Loucy (cell line): ENCODE measurements around the gene PTH2.

Experiments used
- H2AFZ ChIP-seq: fragments of 200-600 bp; sonication (generic); 2 replicates; pipeline ENCODE4 v1.6.0; 2016; ENCODE audit warnings: antibody characterized with exemption, mild to moderate bottlenecking, low read length, moderate library complexity
- H3F3A ChIP-seq: fragments of 200-600 bp; 2 replicates; pipeline ENCODE4 v1.6.0; 2016; ENCODE audit warnings: antibody characterized with exemption, low read depth, mild to moderate bottlenecking
- H3K27me3 ChIP-seq: fragments of 200-600 bp; sonication (generic); 2 replicates; pipeline ENCODE4 v1.6.1; 2014; ENCODE audit warnings: low read length, mild to moderate bottlenecking; ENCODE audit not compliant: insufficient read depth, poor library complexity, severe bottlenecking
- H3K36me3 ChIP-seq: fragments of 200-600 bp; sonication (generic); 2 replicates; pipeline ENCODE4 v1.6.1; 2016; ENCODE audit warnings: low read length; ENCODE audit not compliant: insufficient read depth
- H3K4me1 ChIP-seq: fragments of 200-600 bp; sonication (generic); 2 replicates; pipeline ENCODE4 v1.5.1; 2014; ENCODE audit warnings: low read length, mild to moderate bottlenecking; ENCODE audit not compliant: insufficient read depth, poor library complexity, severe bottlenecking
- H3K4me2 ChIP-seq: fragments of 200-600 bp; sonication (generic); 2 replicates; pipeline ENCODE4 v1.6.0; 2014; ENCODE audit warnings: antibody characterized with exemption, low read length, low read depth, mild to moderate bottlenecking; ENCODE audit not compliant: poor library complexity, severe bottlenecking
- H3K4me3 ChIP-seq: fragments of 200-600 bp; sonication (generic); 2 replicates; pipeline ENCODE4 v1.5.1; 2014; ENCODE audit warnings: low read length, mild to moderate bottlenecking, mixed read lengths; ENCODE audit not compliant: poor library complexity, severe bottlenecking
- H3K79me2 ChIP-seq: fragments of 200-600 bp; sonication (generic); 2 replicates; pipeline ENCODE4 v1.6.1; 2014; ENCODE audit warnings: low read length; ENCODE audit not compliant: insufficient read depth
- H3K9ac ChIP-seq: fragments of 200-600 bp; sonication (generic); 2 replicates; pipeline ENCODE4 v1.6.0; 2014; ENCODE audit warnings: mild to moderate bottlenecking, low read depth, low read length, moderate library complexity; ENCODE audit not compliant: poor library complexity, severe bottlenecking
- H3K9me2 ChIP-seq: fragments of 200-600 bp; sonication (generic); replicated peaks from 2 replicates; pipeline ENCODE4 v1.6.1; 2016; ENCODE audit warnings: low read depth, low read length, mixed read lengths
- H3K9me3 ChIP-seq: fragments of 200-600 bp; sonication (generic); 2 replicates; pipeline ENCODE4 v1.6.1; 2014; ENCODE audit warnings: mild to moderate bottlenecking, antibody characterized with exemption, low read length, low read depth; ENCODE audit not compliant: insufficient read depth
- H4K20me1 ChIP-seq: fragments of 200-600 bp; sonication (generic); 2 replicates; pipeline ENCODE4 v1.6.0; 2014; ENCODE audit warnings: antibody characterized with exemption, low read length, mild to moderate bottlenecking; ENCODE audit not compliant: insufficient read depth, poor library complexity, severe bottlenecking
- EZH2phosphoT487 ChIP-seq: fragments of 200-600 bp; IDR thresholded peaks from 2 replicates; pipeline ENCODE4 v1.6.1; 2018; ENCODE audit warnings: antibody characterized with exemption, mild to moderate bottlenecking, moderate library complexity, borderline replicate concordance
- TF ChIP-seq, protein P1 (sequence below): fragments of 200-600 bp; sonication (generic); conservative IDR thresholded peaks from 2 replicates; pipeline ENCODE4 v1.5.1; 2014; ENCODE audit warnings: mild to moderate bottlenecking, antibody characterized with exemption, low read length

PTH2 gene

DNA sequence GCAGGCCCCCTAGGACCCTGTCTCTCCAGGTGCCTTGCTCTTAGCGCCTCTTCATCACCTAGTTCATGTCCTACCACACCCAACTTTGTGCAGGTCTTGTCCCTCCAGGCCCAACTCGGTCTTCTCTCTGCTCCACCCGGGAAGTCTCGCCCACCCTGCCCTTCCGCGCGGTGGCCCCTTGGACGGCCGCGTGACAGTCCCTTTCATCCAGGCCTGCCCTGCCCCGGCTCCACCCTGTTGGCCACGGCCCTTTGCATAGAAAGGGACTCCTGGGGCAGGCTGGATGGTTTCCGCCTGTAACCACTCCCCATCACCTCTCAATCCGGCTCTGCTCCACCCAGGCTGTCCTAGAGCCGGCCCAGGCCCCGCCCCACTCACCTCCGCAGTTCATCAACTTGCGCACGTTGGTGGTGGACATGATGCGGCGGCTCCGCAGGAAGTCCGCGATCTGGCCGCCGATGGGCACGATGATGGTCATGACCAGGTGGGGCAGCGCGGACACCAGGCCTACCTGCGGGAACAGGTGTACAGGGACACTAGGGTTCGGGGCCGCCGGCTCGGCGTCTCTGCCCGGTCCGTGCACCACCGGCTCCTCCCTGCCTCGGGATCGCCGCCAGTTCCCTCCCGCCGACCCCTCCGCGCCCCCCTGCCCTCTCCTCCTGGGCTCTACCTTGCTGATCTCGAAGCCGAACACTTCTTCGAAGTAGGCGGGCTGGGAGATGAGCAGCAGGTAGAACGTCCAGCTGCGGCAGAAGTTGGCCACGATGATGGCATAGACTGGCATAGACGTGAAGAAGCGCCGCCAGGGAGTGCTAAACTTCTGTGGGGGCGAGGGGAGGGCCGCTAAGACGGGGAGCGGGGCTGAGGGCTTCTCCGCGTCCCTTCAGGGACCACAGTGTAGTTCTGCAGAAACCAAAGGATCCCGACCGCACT is 9.2 kb upstream of the PTH2 start:
- H3F3A ChIP-seq, result no peaks in the 10 kb centered on the region
- H3K4me2 ChIP-seq, result no peak overlapping the region
- H3K9me2 ChIP-seq, result no peaks in the 10 kb centered on the region
- no peaks in the 10 kb centered on the region for H3K9me3 ChIP-seq
- H3K79me2 ChIP-seq, result no peaks in the 10 kb centered on the region
- peaks cover 9% of the 10 kb centered on the region for H3K4me1 ChIP-seq
- TF ChIP-seq EZH2phosphoT487, result no peak
- TF ChIP-seq, protein P1, sequence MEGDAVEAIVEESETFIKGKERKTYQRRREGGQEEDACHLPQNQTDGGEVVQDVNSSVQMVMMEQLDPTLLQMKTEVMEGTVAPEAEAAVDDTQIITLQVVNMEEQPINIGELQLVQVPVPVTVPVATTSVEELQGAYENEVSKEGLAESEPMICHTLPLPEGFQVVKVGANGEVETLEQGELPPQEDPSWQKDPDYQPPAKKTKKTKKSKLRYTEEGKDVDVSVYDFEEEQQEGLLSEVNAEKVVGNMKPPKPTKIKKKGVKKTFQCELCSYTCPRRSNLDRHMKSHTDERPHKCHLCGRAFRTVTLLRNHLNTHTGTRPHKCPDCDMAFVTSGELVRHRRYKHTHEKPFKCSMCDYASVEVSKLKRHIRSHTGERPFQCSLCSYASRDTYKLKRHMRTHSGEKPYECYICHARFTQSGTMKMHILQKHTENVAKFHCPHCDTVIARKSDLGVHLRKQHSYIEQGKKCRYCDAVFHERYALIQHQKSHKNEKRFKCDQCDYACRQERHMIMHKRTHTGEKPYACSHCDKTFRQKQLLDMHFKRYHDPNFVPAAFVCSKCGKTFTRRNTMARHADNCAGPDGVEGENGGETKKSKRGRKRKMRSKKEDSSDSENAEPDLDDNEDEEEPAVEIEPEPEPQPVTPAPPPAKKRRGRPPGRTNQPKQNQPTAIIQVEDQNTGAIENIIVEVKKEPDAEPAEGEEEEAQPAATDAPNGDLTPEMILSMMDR, result no peak
- no peak overlapping the region for H3K9ac ChIP-seq
- H4K20me1 ChIP-seq, result no peaks in the 10 kb centered on the region
- H3K27me3 ChIP-seq, result no peaks in the 10 kb centered on the region
- no peak overlapping the region for H2AFZ ChIP-seq
- no peak overlapping the region for H3K4me3 ChIP-seq
- no peaks in the 10 kb centered on the region for H3K36me3 ChIP-seq

DNA sequence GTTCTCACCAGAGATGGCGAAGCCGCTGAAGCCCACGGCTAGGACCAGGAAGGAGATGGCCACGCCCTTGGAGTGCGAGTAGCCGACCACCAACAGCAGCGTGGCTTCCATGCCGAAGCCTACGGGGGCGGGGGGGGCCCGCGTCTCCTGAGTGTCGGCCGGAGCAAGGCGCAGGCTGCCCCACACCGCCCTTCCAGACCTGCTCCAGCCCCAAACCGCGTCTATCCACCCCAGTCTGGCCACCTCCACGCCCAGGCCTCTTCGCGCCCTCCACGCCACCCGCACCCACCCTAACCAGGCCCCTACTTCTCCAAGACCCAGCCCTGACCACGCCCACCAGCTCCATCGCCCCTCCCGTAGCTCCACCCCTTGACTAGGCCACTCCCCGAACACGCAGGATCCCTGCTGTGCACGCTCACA is 8.1 kb upstream of the PTH2 start:
- H3K4me3 ChIP-seq, result no peak overlapping the region
- no peaks in the 10 kb centered on the region for H4K20me1 ChIP-seq
- H2AFZ ChIP-seq, result no peak overlapping the region
- H3K27me3 ChIP-seq, result no peaks in the 10 kb centered on the region
- H3K9ac ChIP-seq, result no peak overlapping the region
- H3K36me3 ChIP-seq, result no peaks in the 10 kb centered on the region
- H3K9me2 ChIP-seq, result no peaks in the 10 kb centered on the region
- no peaks in the 10 kb centered on the region for H3K79me2 ChIP-seq
- no peaks in the 10 kb centered on the region for H3K9me3 ChIP-seq
- TF ChIP-seq, protein P1, result no peak
- TF ChIP-seq EZH2phosphoT487, result no peak
- H3F3A ChIP-seq, result no peaks in the 10 kb centered on the region
- peaks cover 9% of the 10 kb centered on the region for H3K4me1 ChIP-seq
- no peak overlapping the region for H3K4me2 ChIP-seq

DNA sequence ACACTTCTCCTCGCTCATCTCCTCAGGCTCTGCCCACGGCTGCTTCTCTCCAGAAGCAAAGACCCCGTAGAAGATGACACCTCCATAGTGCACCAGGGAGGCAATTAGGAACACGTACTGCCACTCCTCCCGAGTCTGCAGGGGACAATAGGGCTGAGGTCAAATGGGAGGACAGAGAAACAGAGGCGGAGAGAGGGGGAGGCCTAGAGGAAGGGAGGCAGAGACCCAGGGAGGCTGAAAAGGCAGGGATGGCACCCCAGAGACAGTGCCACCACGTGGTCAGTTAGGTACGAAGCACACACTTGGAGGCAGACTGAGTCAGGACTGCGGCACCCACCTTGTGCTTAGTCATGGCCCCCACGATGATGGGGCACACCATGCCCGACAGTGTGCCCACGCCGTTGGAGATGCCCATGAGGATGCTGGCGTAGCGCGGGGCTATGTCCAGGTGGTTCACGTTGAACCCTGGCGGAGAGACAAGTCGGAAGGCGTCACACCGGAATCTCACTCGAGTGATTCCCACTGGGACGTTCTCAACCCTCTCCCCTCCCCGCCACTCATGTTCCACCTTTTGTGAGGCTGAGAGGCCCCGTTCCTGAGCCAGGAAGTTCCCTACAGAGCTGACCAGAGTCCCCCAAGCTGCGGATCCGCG is 7.6 kb upstream of the PTH2 start:
- no peaks in the 10 kb centered on the region for H3K9me2 ChIP-seq
- no peaks in the 10 kb centered on the region for H3K9me3 ChIP-seq
- H3K27me3 ChIP-seq, result no peaks in the 10 kb centered on the region
- peaks cover 9% of the 10 kb centered on the region for H3K4me1 ChIP-seq
- H3K79me2 ChIP-seq, result no peaks in the 10 kb centered on the region
- no peak overlapping the region for H3K4me3 ChIP-seq
- no peak overlapping the region for H3K9ac ChIP-seq
- H3F3A ChIP-seq, result no peaks in the 10 kb centered on the region
- H4K20me1 ChIP-seq, result no peaks in the 10 kb centered on the region
- no peak overlapping the region for H3K4me2 ChIP-seq
- H2AFZ ChIP-seq, result peak overlapping the region; percentile 21; the same call in 1 of the 2 replicates
- no peak for TF ChIP-seq EZH2phosphoT487
- TF ChIP-seq, protein P1, result peak; percentile 71
- H3K36me3 ChIP-seq, result no peaks in the 10 kb centered on the region
